ENCODE measurements around the gene PIP. TPM values are rescaled to one million over a fixed set of nuclear protein-coding genes. Genes with fewer than 3 reads are reported as not detected.
"Not testable (repeated sequence)": the region's sequence is repeated elsewhere in the genome, so short reads cannot be mapped to it uniquely, and the experiment has no call there.

The PIP gene
- total RNA-seq, 1 donor from 2014 or later, result 12.6 TPM

GRCh38 chr7:143117395-143117794 lies 14.5 kb upstream of the PIP start:
- Histone ChIP-seq H3K27me3 (ENCODE audit: low read depth) (no peaks in the 10 kb centered on the region), H3K4me3 (no peak overlapping the region), H3K9me3 (peaks cover 8% of the 10 kb centered on the region), H3K4me1 (no peaks in the 10 kb centered on the region), H3K36me3 (no peaks in the 10 kb centered on the region), H3K27ac (no peak overlapping the region)
- ATAC-seq (no peak), DNase-seq (no peak)
- no peak for TF ChIP-seq CTCF (IDR thresholded peaks at IDR 0.05)
- intact Hi-C loops (cut with DNase I), result no loop called here

GRCh38 chr7:143120691-143121405 lies 11.0 kb upstream of the PIP start:
- TF ChIP-seq CTCF (IDR thresholded peaks at IDR 0.05), result no peak
- DNase-seq (no peak), ATAC-seq (no peak)
- Histone ChIP-seq H3K4me3 (no peak overlapping the region), H3K27me3 (ENCODE audit: low read depth) (no peaks in the 10 kb centered on the region), H3K4me1 (no peaks in the 10 kb centered on the region), H3K27ac (no peak overlapping the region), H3K36me3 (no peaks in the 10 kb centered on the region), H3K9me3 (peaks cover 4% of the 10 kb centered on the region)
- intact Hi-C loops (cut with DNase I), result no loop called here

GRCh38 chr7:143123326-143123725 lies 8.6 kb upstream of the PIP start:
- DNase-seq; H3K9me3 ChIP-seq; H3K27me3 ChIP-seq (ENCODE audit: low read depth); ATAC-seq; H3K36me3 ChIP-seq; intact Hi-C loops (cut with DNase I); H3K4me1 ChIP-seq; H3K27ac ChIP-seq; H3K4me3 ChIP-seq: not testable (repeated sequence)

GRCh38 chr7:143126146-143126545 lies 5.7 kb upstream of the PIP start:
- Histone ChIP-seq H3K27me3 (ENCODE audit: low read depth) (no peaks in the 10 kb centered on the region), H3K4me3 (no peak overlapping the region), H3K36me3 (no peaks in the 10 kb centered on the region), H3K9me3 (peaks cover 4% of the 10 kb centered on the region), H3K27ac (no peak overlapping the region), H3K4me1 (no peaks in the 10 kb centered on the region)
- intact Hi-C loops (cut with DNase I), result no loop called here
- ATAC-seq, result peak; percentile 55 to 78
- no peak for TF ChIP-seq CTCF (IDR thresholded peaks at IDR 0.05)
- DNase-seq, result no peak

GRCh38 chr7:143129051-143129450 lies 2.8 kb upstream of the PIP start:
- H3K36me3 ChIP-seq, result no peaks in the 10 kb centered on the region
- intact Hi-C loops (cut with DNase I), result no loop called here
- no peaks in the 10 kb centered on the region for H3K4me1 ChIP-seq
- no peak overlapping the region for H3K4me3 ChIP-seq
- no peak for TF ChIP-seq CTCF (IDR thresholded peaks at IDR 0.05)
- H3K27ac ChIP-seq, result no peak overlapping the region
- H3K27me3 ChIP-seq (ENCODE audit: low read depth), result no peaks in the 10 kb centered on the region
- no peak for DNase-seq
- peaks cover 4% of the 10 kb centered on the region for H3K9me3 ChIP-seq
- ATAC-seq, result no peak

GRCh38 chr7:143129477-143129876 lies 2.4 kb upstream of the PIP start:
- no peak overlapping the region for H3K27ac ChIP-seq
- intact Hi-C loops (cut with DNase I), result no loop called here
- no peaks in the 10 kb centered on the region for H3K27me3 ChIP-seq (ENCODE audit: low read depth)
- H3K4me3 ChIP-seq, result no peak overlapping the region
- no peaks in the 10 kb centered on the region for H3K4me1 ChIP-seq
- DNase-seq (no peak), ATAC-seq (no peak)
- H3K9me3 ChIP-seq, result peaks cover 4% of the 10 kb centered on the region
- TF ChIP-seq CTCF (IDR thresholded peaks at IDR 0.05), result no peak
- H3K36me3 ChIP-seq, result no peaks in the 10 kb centered on the region

All from lower lobe of right lung (tissue), 2 donors.